OCI-LY7 (cell line): Measurements from ENCODE around the gene DOCK7. TPM values are rescaled to one million over a fixed set of nuclear protein-coding genes. Genes with fewer than 3 reads are reported as not detected.

ENCODE experiments used
- BruUV-seq: library from RNA; stranded (reverse); fragments of 400-500 nt; replicated peaks from 2 replicates; lab custom pipeline; 2021; lab: Mats Ljungman, UMichigan
- CTCF ChIA-PET: fragments of 300-600 bp; sonication (Branson Sonifier 250); formaldehyde crosslinking; loops from one replicate; lab custom pipeline; 2022; ENCODE audit warnings: antibody characterized with exemption; ENCODE audit not compliant: unreplicated experiment; lab: Charles Lee
- POLR2A ChIA-PET: fragments of 300-600 bp; sonication (Branson Sonifier 250); formaldehyde crosslinking; loops from one replicate; lab custom pipeline; 2022; ENCODE audit warnings: antibody characterized with exemption; lab: Charles Lee
- DNase-seq: peaks from one replicate; pipeline ENCODE4 v3.0.0-alpha.2; 2015; ENCODE audit warnings: low spot score
- H2AFZ ChIP-seq: fragments of 200-600 bp; sonication (generic), shearing (Covaris generic); 2 replicates; pipeline ENCODE4 v1.6.1; 2014; ENCODE audit warnings: mild to moderate bottlenecking, antibody characterized with exemption, low read length, moderate library complexity
- H3K27ac ChIP-seq: fragments of 200-600 bp; sonication (generic); 2 replicates; pipeline ENCODE4 v1.5.1; 2014; ENCODE audit warnings: mixed run types, low read depth, mild to moderate bottlenecking, moderate library complexity, low read length, inconsistent platforms; ENCODE audit not compliant: poor library complexity, severe bottlenecking
- H3K36me3 ChIP-seq: fragments of 200-600 bp; sonication (generic); 2 replicates; pipeline ENCODE4 v1.6.1; 2014; ENCODE audit warnings: mild to moderate bottlenecking, antibody characterized with exemption, low read length, moderate library complexity, mixed read lengths; ENCODE audit not compliant: insufficient read depth
- H3K4me1 ChIP-seq: fragments of 200-600 bp; sonication (generic); 2 replicates; pipeline ENCODE4 v1.5.1; 2014; ENCODE audit warnings: mild to moderate bottlenecking, low read length; ENCODE audit not compliant: insufficient read depth, poor library complexity, severe bottlenecking
- H3K4me2 ChIP-seq: fragments of 200-600 bp; sonication (generic); 2 replicates; pipeline ENCODE4 v1.6.1; 2014; ENCODE audit warnings: mild to moderate bottlenecking, low read length
- H3K4me3 ChIP-seq: fragments of 200-600 bp; sonication (generic); 2 replicates; pipeline ENCODE4 v1.5.1; 2014; ENCODE audit warnings: mild to moderate bottlenecking, low read depth, low read length; ENCODE audit not compliant: poor library complexity, severe bottlenecking
- H3K79me2 ChIP-seq: fragments of 200-600 bp; sonication (generic); 2 replicates; pipeline ENCODE4 v1.6.1; 2016; ENCODE audit warnings: low read depth, mild to moderate bottlenecking, low read length, moderate library complexity, mixed read lengths; ENCODE audit not compliant: insufficient read depth
- H3K9me2 ChIP-seq: fragments of 200-600 bp; sonication (generic); 2 replicates; pipeline ENCODE4 v1.6.1; 2016; ENCODE audit warnings: mild to moderate bottlenecking, low read length, mixed read lengths; ENCODE audit not compliant: insufficient read depth
- H3K9me3 ChIP-seq: fragments of 200-600 bp; sonication (generic); 2 replicates; pipeline ENCODE4 v1.6.1; 2014; ENCODE audit warnings: mild to moderate bottlenecking, mixed run types, low read length, mixed read lengths
- H4K20me1 ChIP-seq: fragments of 200-600 bp; sonication (generic); 2 replicates; pipeline ENCODE4 v1.6.1; 2014; ENCODE audit warnings: mild to moderate bottlenecking, antibody characterized with exemption, low read length, moderate library complexity, mixed read lengths; ENCODE audit not compliant: insufficient read depth
- CTCF ChIP-seq: fragments of 200-600 bp; sonication (generic); conservative IDR thresholded peaks from 2 replicates; pipeline ENCODE4 v1.5.1; 2014; ENCODE audit warnings: mild to moderate bottlenecking, antibody characterized with exemption, low read length, moderate library complexity, mixed read lengths
- EZH2phosphoT487 ChIP-seq: fragments of 200-600 bp; sonication (generic); IDR thresholded peaks from 2 replicates; pipeline ENCODE4 v1.6.1; 2018; ENCODE audit warnings: low read depth, borderline replicate concordance, mild to moderate bottlenecking, mixed run types, antibody characterized with exemption, low read length, moderate library complexity, mixed read lengths
- intact Hi-C: fragments of 100-400 bp; cut with micrococcal nuclease; formaldehyde crosslinking; loops from one replicate; pipeline ENCODE4 v1.10.0; 2022; ENCODE audit not compliant: unreplicated experiment
- total RNA-seq, 2 experiments: library from RNA; depleted of rRNA in 1 of 2; stranded (reverse); fragments of >200 nt in 1 of 2; shearing (Covaris generic) in 1 of 2; gene quantifications; 2 replicates each; pipeline ENCODE4 v1.2.3, GENCODE V29; 2014 to 2022

Gene DOCK7
- total RNA-seq, 2 experiments from 2014 or later, result 19.5 to 20.3 TPM

- BruUV-seq, result no TSS peak
- Histone ChIP-seq H3K4me2 (no peak overlapping the region), H3K4me1 (no peaks in the 10 kb centered on the region), H3K79me2 (no peaks in the 10 kb centered on the region), H3K9me3 (no peaks in the 10 kb centered on the region), H4K20me1 (no peaks in the 10 kb centered on the region), H2AFZ (no peak overlapping the region), H3K9me2 (no peaks in the 10 kb centered on the region), H3K36me3 (no peaks in the 10 kb centered on the region), H3K27ac (no peak overlapping the region), H3K4me3 (no peak overlapping the region)
- ChIA-PET CTCF (no interaction called here), POLR2A (no interaction called here)
- TF ChIP-seq EZH2phosphoT487 (no peak), CTCF (no peak)
- no peak for DNase-seq
- intact Hi-C loops, result no loop called here
These were observed 16.2 kb downstream of the DOCK7 start for GRCh38 chr1:62672029-62672428.

- no peak for DNase-seq
- H3K27ac ChIP-seq, result no peak overlapping the region
- no peaks in the 10 kb centered on the region for H3K4me1 ChIP-seq
- H3K4me3 ChIP-seq, result no peak overlapping the region
- no peak overlapping the region for H2AFZ ChIP-seq
- H3K9me2 ChIP-seq, result no peaks in the 10 kb centered on the region
- CTCF ChIA-PET, result no interaction called here
- no peaks in the 10 kb centered on the region for H3K79me2 ChIP-seq
- POLR2A ChIA-PET, result interaction anchor here (1.0 kb wide), 1 partner anchor 131 kb away, joined by 3 read pairs; no protein-coding TSS in a partner anchor
- no TSS peak for BruUV-seq
- no peak overlapping the region for H3K4me2 ChIP-seq
- no peaks in the 10 kb centered on the region for H3K9me3 ChIP-seq
- H4K20me1 ChIP-seq, result no peaks in the 10 kb centered on the region
- no peaks in the 10 kb centered on the region for H3K36me3 ChIP-seq
- intact Hi-C loops, result no loop called here
- TF ChIP-seq EZH2phosphoT487 (no peak), CTCF (no peak)
These were observed 33.4 kb downstream of the DOCK7 start for GRCh38 chr1:62654744-62655143.

- no peak overlapping the region for H3K4me3 ChIP-seq
- H3K4me1 ChIP-seq, result no peaks in the 10 kb centered on the region
- H3K4me2 ChIP-seq, result no peak overlapping the region
- no peaks in the 10 kb centered on the region for H3K79me2 ChIP-seq
- DNase-seq, result no peak
- BruUV-seq, result no TSS peak
- H3K9me2 ChIP-seq, result no peaks in the 10 kb centered on the region
- H4K20me1 ChIP-seq, result no peaks in the 10 kb centered on the region
- no peaks in the 10 kb centered on the region for H3K36me3 ChIP-seq
- TF ChIP-seq CTCF (no peak), EZH2phosphoT487 (no peak)
- no peak overlapping the region for H2AFZ ChIP-seq
- H3K9me3 ChIP-seq, result no peaks in the 10 kb centered on the region
- intact Hi-C loops, result no loop called here
- ChIA-PET CTCF (no interaction called here), POLR2A (no interaction called here)
- H3K27ac ChIP-seq, result no peak overlapping the region
These were observed 35.8 kb downstream of the DOCK7 start for GRCh38 chr1:62652387-62652786.
